Measurements from ENCODE around the gene INTS1. TPM values are rescaled to one million over a fixed set of nuclear protein-coding genes. Genes with fewer than 3 reads are reported as not detected.

The INTS1 gene
- total RNA-seq, 4 donors from 2014 or later, result 45.7 to 96.5 (median 75.8) TPM

DNA sequence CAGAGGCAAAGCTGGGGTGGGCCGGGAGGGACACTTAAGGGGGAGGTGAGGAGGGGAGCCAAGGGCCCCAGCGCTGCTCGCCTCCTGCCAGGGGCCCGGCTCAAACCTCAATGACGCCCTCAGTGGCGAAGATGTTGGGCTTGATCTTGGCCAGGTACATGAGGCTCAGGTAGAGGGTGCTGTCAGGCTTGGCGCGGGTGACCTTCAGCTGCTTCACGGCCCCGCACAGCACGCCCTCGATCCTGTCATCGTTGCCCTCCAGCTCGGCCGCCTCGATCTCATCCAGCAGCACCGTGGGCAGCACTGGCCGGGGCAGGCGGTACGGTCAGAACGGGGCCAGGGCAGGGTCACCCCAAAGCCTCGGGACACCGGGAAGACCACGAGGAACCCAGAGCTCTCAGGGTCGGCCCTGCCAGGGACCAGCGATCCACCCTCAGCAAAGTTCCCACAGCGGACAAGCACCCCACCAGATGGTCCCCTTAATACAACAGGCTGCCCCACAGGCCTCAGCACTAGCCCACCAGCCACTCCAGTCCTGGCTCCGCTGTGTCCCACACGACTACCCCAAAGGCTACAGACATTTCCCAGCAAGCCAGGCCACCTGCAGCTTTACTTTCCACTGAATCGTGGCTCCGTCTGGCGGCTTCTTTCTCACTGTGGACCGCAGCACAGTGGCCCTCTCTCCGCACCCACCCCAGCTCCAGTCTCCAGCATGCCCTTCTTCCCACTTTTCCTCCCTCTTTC, 4.0 kb downstream of the INTS1 start:
- H3K27me3 ChIP-seq, result no peaks in the 10 kb centered on the region
- peaks cover 20% of the 10 kb centered on the region for H3K4me1 ChIP-seq
- H3K9me3 ChIP-seq, result no peaks in the 10 kb centered on the region
- peaks cover 67% of the 10 kb centered on the region for H3K36me3 ChIP-seq
- TF ChIP-seq POLR2A (IDR thresholded peaks at IDR 0.05), result no peak
- H3K4me3 ChIP-seq, result no peak overlapping the region
- DNase-seq (ENCODE audit: low spot score in 2 of 2), result no peak
- 95% methylated on average over 29 of the region's 34 CpGs for WGBS
- no peak overlapping the region for H3K27ac ChIP-seq

DNA sequence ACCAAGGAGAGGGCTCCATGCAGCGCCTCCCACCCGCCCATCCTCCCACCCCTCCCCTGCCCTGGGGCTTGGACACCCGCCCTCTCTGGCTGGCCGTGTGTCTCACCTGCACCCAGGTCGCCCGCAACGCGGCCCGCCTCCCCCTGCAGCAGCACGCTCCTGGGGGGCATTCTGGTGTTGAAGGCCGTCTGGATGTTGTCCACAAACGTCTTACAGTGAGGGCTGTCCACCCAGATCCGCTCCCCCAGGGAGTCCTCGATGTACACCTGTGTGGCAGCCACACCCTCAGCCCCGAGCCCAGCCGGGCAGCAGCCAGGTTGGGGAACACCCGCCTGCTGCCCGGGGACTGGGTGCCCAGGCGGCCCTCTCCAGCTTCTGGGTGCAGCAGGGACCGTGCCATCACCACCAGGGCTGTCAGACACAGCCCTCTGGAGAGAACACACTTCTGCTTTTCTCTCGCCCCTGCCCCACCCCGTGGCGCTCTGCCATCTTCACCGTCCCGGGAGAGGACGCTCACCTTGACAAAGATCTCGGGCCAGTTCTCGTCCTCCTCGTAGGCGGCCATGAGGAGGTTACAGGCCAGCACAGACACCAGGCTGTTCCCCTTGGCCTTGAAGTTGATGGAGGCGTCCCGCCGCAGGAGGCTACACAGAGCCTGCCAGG, 4.7 kb downstream of the INTS1 start:
- WGBS, result 91% methylated on average over 13 of the region's 33 CpGs
- TF ChIP-seq EP300 (IDR thresholded peaks at IDR 0.05) (no peak), POLR2A (IDR thresholded peaks at IDR 0.05) (no peak), POLR2AphosphoS5 (IDR thresholded peaks at IDR 0.05) (no peak)
- TF ChIP-seq, protein P1, sequence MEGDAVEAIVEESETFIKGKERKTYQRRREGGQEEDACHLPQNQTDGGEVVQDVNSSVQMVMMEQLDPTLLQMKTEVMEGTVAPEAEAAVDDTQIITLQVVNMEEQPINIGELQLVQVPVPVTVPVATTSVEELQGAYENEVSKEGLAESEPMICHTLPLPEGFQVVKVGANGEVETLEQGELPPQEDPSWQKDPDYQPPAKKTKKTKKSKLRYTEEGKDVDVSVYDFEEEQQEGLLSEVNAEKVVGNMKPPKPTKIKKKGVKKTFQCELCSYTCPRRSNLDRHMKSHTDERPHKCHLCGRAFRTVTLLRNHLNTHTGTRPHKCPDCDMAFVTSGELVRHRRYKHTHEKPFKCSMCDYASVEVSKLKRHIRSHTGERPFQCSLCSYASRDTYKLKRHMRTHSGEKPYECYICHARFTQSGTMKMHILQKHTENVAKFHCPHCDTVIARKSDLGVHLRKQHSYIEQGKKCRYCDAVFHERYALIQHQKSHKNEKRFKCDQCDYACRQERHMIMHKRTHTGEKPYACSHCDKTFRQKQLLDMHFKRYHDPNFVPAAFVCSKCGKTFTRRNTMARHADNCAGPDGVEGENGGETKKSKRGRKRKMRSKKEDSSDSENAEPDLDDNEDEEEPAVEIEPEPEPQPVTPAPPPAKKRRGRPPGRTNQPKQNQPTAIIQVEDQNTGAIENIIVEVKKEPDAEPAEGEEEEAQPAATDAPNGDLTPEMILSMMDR (IDR thresholded peaks at IDR 0.05), result no peak
- no peaks in the 10 kb centered on the region for H3K9me3 ChIP-seq
- H3K36me3 ChIP-seq, result peaks cover 74% of the 10 kb centered on the region
- H3K4me1 ChIP-seq, result peaks cover 15% of the 10 kb centered on the region
- no peaks in the 10 kb centered on the region for H3K27me3 ChIP-seq
- no peak overlapping the region for H3K4me3 ChIP-seq
- H3K27ac ChIP-seq, result no peak overlapping the region
- DNase-seq (ENCODE audit: low spot score in 2 of 2), result no peak

DNA sequence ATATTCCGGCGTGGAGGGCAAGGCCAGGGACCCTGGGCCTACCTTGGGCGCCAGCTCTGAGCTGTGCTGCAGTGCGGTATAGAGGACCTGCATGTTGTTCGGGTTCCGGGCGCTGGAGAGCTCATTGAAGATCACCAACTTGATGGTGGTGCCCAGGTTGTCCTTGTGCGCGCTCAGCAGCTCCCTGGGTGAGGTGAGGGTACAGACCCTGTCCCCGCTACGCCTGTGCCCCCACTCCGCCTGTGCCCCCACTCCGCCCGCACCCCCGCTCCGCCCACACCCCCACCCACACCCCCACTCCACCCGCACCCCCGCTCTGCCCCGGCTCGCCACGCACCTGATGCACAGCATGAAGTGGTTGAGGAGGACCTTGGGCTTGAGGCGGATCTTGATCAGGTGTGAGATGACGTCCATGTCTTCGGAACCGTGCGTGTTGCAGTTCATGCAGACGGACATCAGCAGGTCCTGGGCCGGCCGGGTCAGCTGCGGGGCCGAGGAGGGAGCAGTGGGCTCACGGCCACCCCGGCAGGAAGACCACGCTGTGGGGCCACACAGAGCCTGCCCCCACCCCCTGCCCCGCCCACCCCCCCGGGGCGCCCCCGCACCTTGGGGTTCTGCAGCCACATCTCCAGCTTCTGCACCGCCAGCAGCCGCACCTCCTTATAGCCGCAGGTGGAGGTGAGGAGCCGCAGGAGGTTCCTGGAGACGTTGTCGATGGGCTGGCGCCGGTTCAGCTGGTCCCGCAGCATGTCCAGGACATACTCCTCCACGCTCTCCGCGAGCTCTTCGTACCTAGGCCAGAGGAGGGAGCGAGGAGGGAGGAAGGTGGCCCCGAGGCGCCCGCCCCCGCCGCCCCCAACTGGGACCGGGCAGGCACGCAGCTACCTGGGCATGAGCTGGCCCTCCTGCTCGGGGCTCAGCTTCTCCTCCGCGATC, 5.6 kb downstream of the INTS1 start:
- Histone ChIP-seq H3K36me3 (peaks cover 83% of the 10 kb centered on the region), H3K4me3 (no peak overlapping the region), H3K4me1 (peaks cover 13% of the 10 kb centered on the region), H3K9me3 (no peaks in the 10 kb centered on the region), H3K27me3 (no peaks in the 10 kb centered on the region), H3K27ac (no peak overlapping the region)
- 87% methylated on average over 20 of the region's 62 CpGs for WGBS
- no peak for DNase-seq (ENCODE audit: low spot score in 2 of 2)
- TF ChIP-seq, protein P1 (IDR thresholded peaks at IDR 0.05), result no peak
- TF ChIP-seq EP300 (IDR thresholded peaks at IDR 0.05) (no peak), POLR2A (IDR thresholded peaks at IDR 0.05) (no peak), POLR2AphosphoS5 (IDR thresholded peaks at IDR 0.05) (no peak)

DNA sequence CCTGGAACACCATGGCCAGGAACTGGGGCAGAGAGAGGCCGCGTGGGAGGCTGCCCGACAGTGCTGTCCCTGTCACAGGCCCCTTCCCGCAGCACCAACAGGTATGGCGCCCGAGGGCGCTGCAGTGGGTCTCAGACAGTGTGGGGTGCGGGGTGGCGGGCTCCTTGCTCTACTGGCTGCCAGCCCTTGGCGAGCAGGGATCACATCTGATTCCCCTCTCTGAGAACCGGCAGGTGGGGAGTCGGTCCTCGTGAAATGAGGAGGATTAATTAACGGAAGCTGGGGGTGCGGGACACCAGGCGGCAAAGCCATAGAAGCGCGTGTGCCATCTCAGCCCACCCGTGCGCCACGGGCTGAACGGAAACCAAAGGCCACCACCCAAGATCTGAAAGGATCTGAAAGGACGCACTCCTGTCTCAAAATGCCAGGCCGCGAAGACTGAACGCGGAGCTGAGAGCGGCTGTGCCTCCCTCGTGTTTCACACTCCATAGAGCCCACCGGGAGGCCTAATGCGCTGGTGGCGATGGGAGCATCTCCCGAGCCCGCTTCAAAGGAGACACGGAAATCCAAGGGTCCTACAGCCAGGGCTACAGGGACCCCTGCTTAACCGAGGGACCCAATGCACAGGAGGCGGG, 6.8 kb downstream of the INTS1 start:
- peaks cover under 1% of the 10 kb centered on the region for H3K4me1 ChIP-seq
- H3K9me3 ChIP-seq, result no peaks in the 10 kb centered on the region
- WGBS, result 87% methylated on average over 21 of the region's 37 CpGs
- H3K27me3 ChIP-seq, result no peaks in the 10 kb centered on the region
- H3K36me3 ChIP-seq, result peaks cover 95% of the 10 kb centered on the region
- no peak overlapping the region for H3K4me3 ChIP-seq
- no peak for DNase-seq (ENCODE audit: low spot score in 2 of 2)
- TF ChIP-seq POLR2A (IDR thresholded peaks at IDR 0.05) (no peak), POLR2AphosphoS5 (IDR thresholded peaks at IDR 0.05) (no peak), EP300 (IDR thresholded peaks at IDR 0.05) (no peak)
- TF ChIP-seq, protein P1 (IDR thresholded peaks at IDR 0.05), result no peak
- H3K27ac ChIP-seq, result no peak overlapping the region

DNA sequence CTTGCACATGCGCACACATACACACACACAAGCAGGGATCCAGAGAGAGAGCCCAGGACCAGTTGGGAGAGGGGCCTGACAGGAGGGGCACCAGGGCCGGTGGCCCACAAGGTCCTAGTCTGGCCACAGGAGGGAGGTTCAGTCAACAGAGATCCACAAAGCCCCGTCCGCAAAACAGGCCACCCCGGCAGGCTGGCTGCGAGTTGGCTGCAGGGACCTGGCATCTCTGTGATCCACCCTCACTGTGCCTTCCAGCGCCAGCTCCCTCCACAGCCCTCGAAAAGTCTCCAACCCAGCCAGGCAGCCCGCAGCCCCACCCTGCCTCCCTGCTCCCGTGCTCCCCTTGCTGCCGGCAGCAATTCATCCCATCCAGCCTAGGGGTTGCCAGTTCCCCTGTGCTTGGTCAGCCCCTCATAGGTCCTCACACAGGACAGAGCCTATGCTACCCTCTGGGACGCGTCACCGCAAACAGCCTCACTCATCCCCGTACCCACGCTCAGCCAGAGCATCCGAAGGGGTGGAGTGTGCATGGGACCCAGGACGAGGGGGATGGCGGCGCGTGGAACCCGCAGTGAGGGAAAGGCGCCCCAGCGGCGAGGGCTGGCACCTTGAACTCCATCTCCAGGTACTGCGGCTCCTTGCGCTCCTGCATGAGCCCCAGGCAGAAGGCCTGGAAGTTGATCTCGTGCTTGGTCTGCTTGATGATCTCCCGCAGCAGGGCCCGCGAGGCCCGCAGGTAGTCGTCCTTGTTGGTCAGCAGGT, 7.5 kb downstream of the INTS1 start:
- H3K27ac ChIP-seq, result no peak overlapping the region
- no peak for TF ChIP-seq POLR2A (IDR thresholded peaks at IDR 0.05)
- TF ChIP-seq, protein P1 (IDR thresholded peaks at IDR 0.05), result no peak
- TF ChIP-seq EP300 (IDR thresholded peaks at IDR 0.05), result no peak
- TF ChIP-seq POLR2AphosphoS5 (IDR thresholded peaks at IDR 0.05), result no peak
- no peaks in the 10 kb centered on the region for H3K9me3 ChIP-seq
- no peaks in the 10 kb centered on the region for H3K4me1 ChIP-seq
- H3K36me3 ChIP-seq, result peaks cover 100% of the 10 kb centered on the region
- H3K27me3 ChIP-seq, result no peaks in the 10 kb centered on the region
- DNase-seq (ENCODE audit: low spot score in 2 of 2), result no peak
- 89% methylated on average over 19 of the region's 33 CpGs for WGBS
- no peak overlapping the region for H3K4me3 ChIP-seq
